Mesenchymal stem cell (in vitro differentiated cells and primary cell): ENCODE data around the gene NECTIN1.

Source experiments
- DNase-seq: peaks from one replicate; pipeline ENCODE4 v3.0.0-alpha.2; 2013
- H2AFZ ChIP-seq: one replicate; pipeline ENCODE4 v1.6.1; 2013; ENCODE audit warnings: low read depth, mild to moderate bottlenecking, control low read depth, inconsistent platforms, low read length, moderate library complexity
- H2AK5ac ChIP-seq: 2 replicates; pipeline ENCODE4 v1.6.1; 2013; ENCODE audit warnings: low read length, moderate library complexity, mild to moderate bottlenecking, inconsistent platforms; ENCODE audit not compliant: severe bottlenecking
- H2BK120ac ChIP-seq: one replicate; pipeline ENCODE4 v1.6.1; 2013; ENCODE audit warnings: low read depth, mild to moderate bottlenecking, inconsistent platforms, low read length, moderate library complexity
- H2BK12ac ChIP-seq, 2 experiments: one replicate each; pipeline ENCODE4 v1.6.1; 2013; ENCODE audit warnings: inconsistent platforms in 2 of 2, low read length in 2 of 2, mild to moderate bottlenecking in 2 of 2, moderate library complexity in 2 of 2, control low read depth in 1 of 2
- H2BK15ac ChIP-seq: one replicate; pipeline ENCODE4 v1.6.1; 2013; ENCODE audit warnings: mild to moderate bottlenecking, low read depth, inconsistent platforms; ENCODE audit not compliant: poor library complexity, severe bottlenecking
- H2BK5ac ChIP-seq: 2 replicates; pipeline ENCODE4 v1.6.1; 2013; ENCODE audit warnings: low read depth, mild to moderate bottlenecking, low read length, control low read depth, inconsistent platforms; ENCODE audit not compliant: poor library complexity, severe bottlenecking
- H3K14ac ChIP-seq, 2 experiments: one replicate each; pipeline ENCODE4 v1.6.1; 2013; ENCODE audit warnings: inconsistent platforms in 2 of 2, low read length in 2 of 2, control low read depth in 1 of 2, mild to moderate bottlenecking in 1 of 2, moderate library complexity in 1 of 2
- H3K18ac ChIP-seq, 2 experiments: one replicate each; pipeline ENCODE4 v1.6.1; 2013; ENCODE audit warnings: inconsistent platforms in 2 of 2, low read length in 2 of 2, control low read depth in 1 of 2, low read depth in 1 of 2, mild to moderate bottlenecking in 1 of 2
- H3K23ac ChIP-seq, 2 experiments: one replicate each; pipeline ENCODE4 v1.6.1; 2013; ENCODE audit warnings: inconsistent platforms in 2 of 2, low read length in 2 of 2, mild to moderate bottlenecking in 2 of 2, moderate library complexity in 2 of 2, control low read depth in 1 of 2
- H3K27ac ChIP-seq: 2 replicates; pipeline ENCODE4 v1.5.1; 2013; ENCODE audit warnings: mild to moderate bottlenecking, moderate library complexity, low read length, control low read depth, inconsistent platforms; ENCODE audit not compliant: poor library complexity, severe bottlenecking
- H3K27me3 ChIP-seq, 2 experiments: 2 replicates each; pipeline versions ENCODE4 v1.6.1 to v1.7.0; 2013; ENCODE audit warnings: low read length in 2 of 2, mild to moderate bottlenecking in 2 of 2, moderate library complexity in 2 of 2, control low read depth in 1 of 2, inconsistent platforms in 1 of 2; ENCODE audit not compliant: control insufficient read depth in 1 of 2, insufficient read depth in 1 of 2
- H3K36me3 ChIP-seq, 2 experiments: 2 replicates each; pipeline versions ENCODE4 v1.6.1 to v1.7.0; 2013; ENCODE audit warnings: low read length in 2 of 2, control low read depth in 1 of 2, inconsistent platforms in 1 of 2, low read depth in 1 of 2, mild to moderate bottlenecking in 1 of 2; ENCODE audit not compliant: insufficient read depth in 2 of 2, control insufficient read depth in 1 of 2
- H3K4ac ChIP-seq, 2 experiments: one replicate each; pipeline ENCODE4 v1.6.1; 2013; ENCODE audit warnings: inconsistent platforms in 2 of 2, low read length in 2 of 2, mild to moderate bottlenecking in 2 of 2, moderate library complexity in 2 of 2, control low read depth in 1 of 2, low read depth in 1 of 2
- H3K4me1 ChIP-seq: 2 replicates; pipeline ENCODE4 v1.6.1; 2013; ENCODE audit warnings: low read depth, low read length, control low read depth; ENCODE audit not compliant: control insufficient read depth, insufficient read depth
- H3K4me2 ChIP-seq: 2 replicates; pipeline ENCODE4 v1.6.1; 2013; ENCODE audit warnings: low read length, mild to moderate bottlenecking, inconsistent platforms; ENCODE audit not compliant: poor library complexity, severe bottlenecking
- H3K4me3 ChIP-seq, 2 experiments: 2 replicates each; pipeline versions ENCODE4 v1.5.1 to v1.7.0; 2013; ENCODE audit warnings: low read length in 2 of 2, mild to moderate bottlenecking in 2 of 2, control low read depth in 1 of 2, low read depth in 1 of 2; ENCODE audit not compliant: insufficient read depth in 1 of 2
- H3K79me1 ChIP-seq: replicated peaks from 2 replicates; pipeline ENCODE4 v1.6.1; 2013; ENCODE audit warnings: mild to moderate bottlenecking, control low read depth, low read length, inconsistent platforms; ENCODE audit not compliant: poor library complexity, severe bottlenecking
- H3K9ac ChIP-seq: 2 replicates; pipeline ENCODE4 v1.7.0; 2013; ENCODE audit warnings: mild to moderate bottlenecking, low read length, moderate library complexity
- H3K9me3 ChIP-seq: 2 replicates; pipeline ENCODE4 v1.7.0; 2013; ENCODE audit warnings: mild to moderate bottlenecking, low read length; ENCODE audit not compliant: control insufficient read depth
- H4K8ac ChIP-seq: one replicate; pipeline ENCODE4 v1.6.1; 2013; ENCODE audit warnings: inconsistent platforms, mild to moderate bottlenecking, low read length, moderate library complexity
- H4K91ac ChIP-seq: one replicate; pipeline ENCODE4 v1.6.1; 2013; ENCODE audit warnings: mild to moderate bottlenecking, low read length, inconsistent platforms
- WGBS: methylation state at CpG from one replicate; pipeline ENCODE4 v1.1.7; 2013; ENCODE audit warnings: mixed read lengths; 5-methylcytosine and 5-hydroxymethylcytosine counted together

The NECTIN1 gene

GRCh38 chr11:119730789-119731386, 1.9 kb upstream of the NECTIN1 start:
- peaks cover 19% of the 10 kb centered on the region for H3K79me1 ChIP-seq
- H2BK5ac ChIP-seq: no peak overlapping the region
- H3K27me3 ChIP-seq: peaks cover 0 to 5% of the 10 kb centered on the region in 2 experiments
- H3K36me3 ChIP-seq: no peaks in the 10 kb centered on the region
- H3K4me1 ChIP-seq: peaks cover 20% of the 10 kb centered on the region
- H2BK12ac ChIP-seq: no peak overlapping the region
- no peak overlapping the region for H3K4ac ChIP-seq
- H4K8ac ChIP-seq: no peak overlapping the region
- H3K18ac ChIP-seq: no peak overlapping the region
- no peak overlapping the region for H2BK15ac ChIP-seq
- H3K14ac ChIP-seq: no peak overlapping the region
- no peak overlapping the region for H3K27ac ChIP-seq
- no peak overlapping the region for H3K9ac ChIP-seq
- H3K4me2 ChIP-seq: no peak overlapping the region
- no peak overlapping the region for H2BK120ac ChIP-seq
- H4K91ac ChIP-seq: no peak overlapping the region
- no peak overlapping the region for H2AFZ ChIP-seq
- H2AK5ac ChIP-seq: no peak overlapping the region
- H3K4me3 ChIP-seq: no peak overlapping the region
- no peaks in the 10 kb centered on the region for H3K9me3 ChIP-seq
- 87% methylated on average over 6 of the region's 6 CpGs for WGBS
- no peak overlapping the region for H3K23ac ChIP-seq
- no peak for DNase-seq

DNA sequence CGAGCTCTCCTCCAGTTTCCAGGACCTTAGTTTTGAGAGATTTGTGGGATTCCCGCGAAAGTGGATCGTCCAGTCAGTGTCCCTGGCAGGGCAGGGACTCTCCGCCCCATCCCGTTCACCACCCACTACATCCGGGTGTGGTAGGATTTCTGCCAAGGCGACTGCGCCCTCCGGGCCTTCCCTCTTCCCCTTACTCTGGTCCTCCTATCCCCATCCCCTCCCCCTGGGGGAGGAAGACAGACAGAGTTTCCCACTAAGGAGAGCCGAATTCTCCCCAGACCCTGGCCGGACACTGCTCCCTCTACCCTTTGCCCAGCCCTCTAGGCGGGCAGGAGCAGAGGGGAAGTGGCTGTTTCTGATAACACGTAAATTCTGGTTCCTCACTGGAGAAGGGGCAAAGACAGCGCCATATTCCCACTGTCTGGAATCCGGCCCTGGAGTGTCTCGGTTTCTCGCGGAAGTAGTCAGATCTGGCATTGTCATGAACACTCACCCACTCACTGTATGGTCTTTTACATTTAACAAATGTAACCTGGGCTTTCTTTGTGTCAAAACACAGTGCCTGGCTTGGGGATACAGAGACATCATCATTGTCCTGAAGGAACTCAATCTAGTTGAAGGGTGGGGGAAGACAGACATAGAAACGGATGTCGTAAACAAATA, 1.1 kb upstream of the NECTIN1 start:
- Histone ChIP-seq H4K8ac (peak overlapping the region; percentile 89), H3K4me2 (peak overlapping the region; percentile 98), H2BK12ac (no peak overlapping the region), H4K91ac (peak overlapping the region; percentile 47), H2BK15ac (peak overlapping the region; percentile 26), H3K79me1 (peaks cover 27% of the 10 kb centered on the region), H3K4ac (peak overlapping the region in 1 of 2 experiments; percentile 52), H2BK5ac (no peak overlapping the region), H3K4me1 (peaks cover 20% of the 10 kb centered on the region), H3K4me3 (peak overlapping the region; percentile 19 to 83), H3K27me3 (peaks cover 0 to 4% of the 10 kb centered on the region in 2 experiments), H3K9ac (peak overlapping the region; percentile 89), H2BK120ac (no peak overlapping the region), H3K18ac (peak overlapping the region; percentile 53 to 89), H2AK5ac (no peak overlapping the region), H3K27ac (peak overlapping the region; percentile 15), H3K36me3 (peaks cover 0 to 3% of the 10 kb centered on the region in 2 experiments), H3K9me3 (no peaks in the 10 kb centered on the region), H3K23ac (no peak overlapping the region), H2AFZ (peak overlapping the region; percentile 60), H3K14ac (peak overlapping the region in 1 of 2 experiments; percentile 53)
- DNase-seq: peak; percentile 65
- WGBS: 27% methylated on average over 21 of the region's 21 CpGs

DNA sequence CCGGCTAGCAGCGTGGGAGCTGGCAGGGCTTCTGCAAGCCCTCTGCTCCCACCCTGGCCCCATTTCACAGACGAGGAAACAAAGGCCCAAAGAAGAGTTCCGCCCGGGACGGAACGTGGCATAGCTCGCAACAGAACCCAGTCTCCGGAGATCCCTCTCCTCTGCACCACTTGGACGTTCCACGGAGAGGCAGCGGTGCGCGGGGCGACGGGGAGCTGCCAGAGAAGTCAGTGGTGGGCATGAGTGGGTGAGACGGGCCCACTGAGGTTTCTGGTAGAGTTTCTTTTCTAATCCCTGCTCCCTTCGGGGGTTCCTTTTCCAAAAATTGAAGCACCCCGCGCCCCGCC, 554 bp upstream of the NECTIN1 start:
- Histone ChIP-seq H3K27me3 (peaks cover 0 to 1% of the 10 kb centered on the region in 2 experiments), H3K4me1 (peaks cover 20% of the 10 kb centered on the region), H2AFZ (peak overlapping the region; percentile 20), H2AK5ac (no peak overlapping the region), H3K4me2 (peak overlapping the region; percentile 98), H3K27ac (no peak overlapping the region), H3K14ac (no peak overlapping the region), H3K36me3 (peaks cover 0 to 3% of the 10 kb centered on the region in 2 experiments), H3K79me1 (peaks cover 29% of the 10 kb centered on the region), H2BK5ac (no peak overlapping the region), H2BK15ac (no peak overlapping the region), H3K9ac (peak overlapping the region; percentile 89), H3K9me3 (no peaks in the 10 kb centered on the region), H4K91ac (no peak overlapping the region), H2BK12ac (no peak overlapping the region), H4K8ac (no peak overlapping the region), H3K4ac (no peak overlapping the region), H3K23ac (no peak overlapping the region), H3K18ac (peak overlapping the region in 1 of 2 experiments; percentile 6), H3K4me3 (peak overlapping the region; percentile 79 to 83), H2BK120ac (no peak overlapping the region)
- 2% methylated on average over 9 of the region's 21 CpGs for WGBS
- DNase-seq: no peak

- peak overlapping the region in 1 of 2 experiments; percentile 69 for H3K18ac ChIP-seq
- peak overlapping the region; percentile 81 for H3K9ac ChIP-seq
- H2BK15ac ChIP-seq: no peak overlapping the region
- no peak overlapping the region for H2AK5ac ChIP-seq
- peak overlapping the region in 1 of 2 experiments; percentile 91 for H3K23ac ChIP-seq
- H2BK12ac ChIP-seq: peak overlapping the region in 1 of 2 experiments; percentile 60
- H2AFZ ChIP-seq: peak overlapping the region; percentile 42
- no peak overlapping the region for H4K91ac ChIP-seq
- WGBS: 0% methylated on average over 21 of the region's 30 CpGs
- H3K4me2 ChIP-seq: peak overlapping the region; percentile 98
- no peak overlapping the region for H2BK5ac ChIP-seq
- no peaks in the 10 kb centered on the region for H3K9me3 ChIP-seq
- peak overlapping the region; percentile 79 to 83 for H3K4me3 ChIP-seq
- no peaks in the 10 kb centered on the region for H3K27me3 ChIP-seq
- H3K36me3 ChIP-seq: peaks cover 0 to 6% of the 10 kb centered on the region in 2 experiments
- H3K14ac ChIP-seq: peak overlapping the region; percentile 43 to 80
- DNase-seq: peak; percentile 22
- peaks cover 21% of the 10 kb centered on the region for H3K4me1 ChIP-seq
- H4K8ac ChIP-seq: no peak overlapping the region
- peak overlapping the region; percentile 27 for H2BK120ac ChIP-seq
- H3K79me1 ChIP-seq: peaks cover 39% of the 10 kb centered on the region
- H3K27ac ChIP-seq: no peak overlapping the region
- H3K4ac ChIP-seq: peak overlapping the region in 1 of 2 experiments; percentile 80
Measured at GRCh38 chr11:119728211-119728626, 781 bp downstream of the NECTIN1 start.
